CD4-positive, CD25-positive, alpha-beta regulatory T cell (primary cell): ENCODE results near the gene B4GALT2. TPM values are rescaled to one million over a fixed set of nuclear protein-coding genes. Genes with fewer than 3 reads are reported as not detected.

ENCODE experiments used
- ATAC-seq, 2 donors: fragments of 150-1000 bp; cut with Tn5 transposase; one replicate each; pipeline ENCODE4 v1.10.0; 2021; ENCODE audit warnings: low read depth in 2 of 2, moderate number of reproducible peaks in 2 of 2, moderate library complexity in 1 of 2
- DNase-seq, 3 donors: peaks; one replicate each; pipeline versions ENCODE4 v3.0.0 to v3.0.0-alpha.2; 2012 to 2022; ENCODE audit warnings: mixed read lengths in 1 of 3
- H3K27ac ChIP-seq: one replicate; pipeline ENCODE4 v1.7.0; 2013; ENCODE audit warnings: mild to moderate bottlenecking, low read length; ENCODE audit not compliant: insufficient read depth, poor library complexity, severe bottlenecking
- H3K27me3 ChIP-seq: one replicate; pipeline ENCODE4 v1.7.0; 2013; ENCODE audit warnings: low read length; ENCODE audit not compliant: control insufficient read depth, insufficient read depth
- H3K36me3 ChIP-seq: one replicate; pipeline ENCODE4 v1.7.0; 2013; ENCODE audit warnings: mild to moderate bottlenecking, low read length, moderate library complexity; ENCODE audit not compliant: control insufficient read depth, insufficient read depth
- H3K4me1 ChIP-seq: 2 replicates; pipeline ENCODE4 v1.7.0; 2013; ENCODE audit warnings: mild to moderate bottlenecking, low read length; ENCODE audit not compliant: insufficient read depth, control insufficient read depth, poor library complexity, severe bottlenecking
- H3K4me3 ChIP-seq: one replicate; pipeline ENCODE4 v1.7.0; 2013; ENCODE audit warnings: low read depth, mild to moderate bottlenecking, low read length, moderate library complexity
- H3K9me3 ChIP-seq, 2 experiments: 1 replicate in 1 of 2; 2 replicates in 1 of 2; pipeline ENCODE4 v1.7.0; 2013; ENCODE audit warnings: low read length in 2 of 2, mild to moderate bottlenecking in 1 of 2, moderate library complexity in 1 of 2; ENCODE audit not compliant: control insufficient read depth in 2 of 2
- H3K27ac Mint-ChIP-seq, 3 donors: one replicate each; pipeline ENCODE4 v1.8.0; 2020 to 2022; ENCODE audit warnings: mild to moderate bottlenecking in 3 of 3, mixed read lengths in 3 of 3, moderate library complexity in 2 of 3
- H3K27me3 Mint-ChIP-seq: one replicate; pipeline ENCODE4 v1.8.0; 2022; ENCODE audit warnings: mild to moderate bottlenecking, mixed read lengths
- H3K36me3 Mint-ChIP-seq: one replicate; pipeline ENCODE4 v1.8.0; 2020; ENCODE audit warnings: mixed read lengths
- H3K4me1 Mint-ChIP-seq, 4 donors: one replicate each; pipeline ENCODE4 v1.8.0; 2020 to 2022; ENCODE audit warnings: mixed read lengths in 4 of 4, mild to moderate bottlenecking in 1 of 4
- H3K4me3 Mint-ChIP-seq, 4 donors: one replicate each; pipeline ENCODE4 v1.8.0; 2020 to 2022; ENCODE audit warnings: mild to moderate bottlenecking in 4 of 4, mixed read lengths in 4 of 4, moderate library complexity in 3 of 4
- H3K9me3 Mint-ChIP-seq, 7 donors: one replicate each; pipeline ENCODE4 v1.8.0; 2020 to 2022; ENCODE audit warnings: mixed read lengths in 7 of 7, mild to moderate bottlenecking in 3 of 7, moderate library complexity in 2 of 7
- polyA plus RNA-seq, 4 donors: library from polyadenylated mRNA; unstranded; fragments of 300-500 nt; fragmentation: Illumina TruSeq; gene quantifications; one replicate each; pipeline ENCODE4 v1.2.3, GENCODE V29; 2021
- total RNA-seq: library from RNA; stranded (reverse); gene quantifications from one replicate; pipeline ENCODE4 v1.2.3, GENCODE V29; 2022

The B4GALT2 gene
- total and polyA plus RNA-seq, 5 donors from 2014 or later = 0.20 to 0.86 (median 0.32) TPM

DNA sequence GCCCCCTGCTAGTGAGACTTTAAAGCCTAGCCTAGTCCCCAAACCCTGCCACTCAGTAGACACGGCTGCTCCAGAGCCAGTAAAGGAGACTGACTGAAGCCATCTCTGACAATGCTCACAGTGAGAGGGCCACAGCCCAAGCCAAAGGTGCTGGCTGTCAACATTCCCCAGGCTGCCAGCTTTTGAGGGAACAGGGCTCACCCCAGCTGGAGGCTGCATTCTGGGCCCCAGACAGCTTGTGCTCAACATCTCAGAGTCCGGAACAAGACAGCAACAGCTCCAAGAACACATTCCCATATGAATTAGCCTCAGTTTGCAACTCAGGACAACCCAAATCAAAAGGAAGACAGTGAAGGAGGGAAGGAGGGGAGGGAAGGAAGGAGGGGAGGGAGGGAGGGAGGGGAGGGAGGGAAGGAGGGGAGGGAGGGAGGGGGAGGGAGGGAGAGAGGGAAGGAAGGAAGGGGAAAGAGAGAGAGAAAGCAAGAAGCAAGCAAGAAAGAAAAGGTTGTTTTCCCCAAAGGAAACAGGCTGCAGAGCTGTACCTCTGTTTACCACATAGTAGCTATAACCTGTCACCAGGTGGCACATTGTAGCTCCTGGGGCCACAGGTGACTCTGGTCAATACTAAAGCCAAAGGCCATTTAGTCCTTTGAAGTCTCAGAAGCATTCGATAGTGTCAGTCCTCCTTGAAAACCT is 40.0 kb upstream of the B4GALT2 start:
- Mint-ChIP-seq H3K4me1 (peaks cover 0 to 30% (median 12%) of the 10 kb centered on the region in 4 donors), H3K27ac (no peak overlapping the region), H3K4me3 (peak overlapping the region in 2 of 4 donors; percentile 29 to 56), H3K36me3 (peaks cover 13% of the 10 kb centered on the region), H3K9me3 (no peaks in the 10 kb centered on the region), H3K27me3 (peaks cover 22% of the 10 kb centered on the region)
- Histone ChIP-seq H3K27me3 (peaks cover 8% of the 10 kb centered on the region), H3K27ac (no peak overlapping the region), H3K9me3 (no peaks in the 10 kb centered on the region), H3K4me1 (peaks cover 12% of the 10 kb centered on the region), H3K4me3 (no peak overlapping the region), H3K36me3 (no peaks in the 10 kb centered on the region)
- DNase-seq (no peak), ATAC-seq (no peak)

DNA sequence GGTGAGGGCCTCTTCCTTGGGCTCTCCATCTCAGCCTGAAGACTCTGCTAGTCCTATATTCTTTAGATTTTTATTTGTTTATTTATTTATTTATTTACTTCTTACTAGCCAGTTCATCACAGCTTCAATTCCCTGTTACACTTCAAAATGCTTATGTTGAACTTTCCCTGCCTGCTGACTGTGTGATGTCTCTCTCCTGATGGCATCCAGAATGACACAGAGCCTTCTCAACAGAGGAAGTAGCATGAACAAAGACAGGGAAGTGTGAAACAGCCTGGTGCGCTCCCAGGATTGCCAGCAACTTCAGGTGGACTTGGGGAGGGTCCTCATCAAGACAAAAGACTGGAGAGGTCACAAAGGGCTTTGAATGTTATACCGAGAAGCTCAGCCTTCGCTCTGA is 36.6 kb upstream of the B4GALT2 start:
- H3K36me3 ChIP-seq = no peaks in the 10 kb centered on the region
- no peak overlapping the region for H3K4me3 ChIP-seq
- no peak overlapping the region for H3K27ac Mint-ChIP-seq
- DNase-seq (no peak), ATAC-seq (no peak)
- H3K4me1 Mint-ChIP-seq = peaks cover 5 to 43% (median 18%) of the 10 kb centered on the region in 4 donors
- H3K36me3 Mint-ChIP-seq = peaks cover 13% of the 10 kb centered on the region
- no peaks in the 10 kb centered on the region for H3K27me3 Mint-ChIP-seq
- H3K4me1 ChIP-seq = peaks cover 18% of the 10 kb centered on the region
- no peaks in the 10 kb centered on the region for H3K9me3 ChIP-seq
- no peaks in the 10 kb centered on the region for H3K27me3 ChIP-seq
- H3K9me3 Mint-ChIP-seq = no peaks in the 10 kb centered on the region
- peak overlapping the region in 2 of 4 donors; percentile 4 to 57 for H3K4me3 Mint-ChIP-seq
- no peak overlapping the region for H3K27ac ChIP-seq

DNA sequence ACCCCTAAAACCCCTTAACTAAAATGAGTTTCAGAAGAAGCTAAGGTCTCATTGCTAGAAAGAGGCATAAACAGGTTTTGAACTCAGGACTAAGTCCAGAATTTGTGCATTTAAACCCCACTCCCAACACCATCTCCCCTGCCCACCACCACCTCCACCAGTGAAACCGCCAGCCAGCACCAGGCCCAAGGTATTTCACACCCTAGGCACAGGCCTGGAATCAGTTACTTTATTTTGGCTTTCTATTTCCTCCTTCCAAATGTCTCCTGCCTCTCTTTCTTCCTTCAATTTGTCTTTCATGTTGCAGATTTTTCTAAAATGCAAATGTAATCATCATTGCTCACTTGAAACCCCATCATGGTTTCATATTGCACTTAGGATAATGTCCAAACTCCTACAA is 34.1 kb upstream of the B4GALT2 start:
- Histone ChIP-seq H3K36me3 (no peaks in the 10 kb centered on the region), H3K4me3 (no peak overlapping the region), H3K4me1 (peaks cover 26% of the 10 kb centered on the region), H3K27me3 (no peaks in the 10 kb centered on the region), H3K9me3 (no peaks in the 10 kb centered on the region), H3K27ac (no peak overlapping the region)
- Mint-ChIP-seq H3K36me3 (peaks cover 4% of the 10 kb centered on the region), H3K9me3 (no peaks in the 10 kb centered on the region), H3K4me3 (peak overlapping the region; percentile 63 to 95 (median 90)), H3K4me1 (peaks cover 5 to 53% (median 25%) of the 10 kb centered on the region in 4 donors), H3K27me3 (no peaks in the 10 kb centered on the region), H3K27ac (peak overlapping the region in 1 of 3 donors; percentile 92)
- DNase-seq (no peak), ATAC-seq (no peak)

DNA sequence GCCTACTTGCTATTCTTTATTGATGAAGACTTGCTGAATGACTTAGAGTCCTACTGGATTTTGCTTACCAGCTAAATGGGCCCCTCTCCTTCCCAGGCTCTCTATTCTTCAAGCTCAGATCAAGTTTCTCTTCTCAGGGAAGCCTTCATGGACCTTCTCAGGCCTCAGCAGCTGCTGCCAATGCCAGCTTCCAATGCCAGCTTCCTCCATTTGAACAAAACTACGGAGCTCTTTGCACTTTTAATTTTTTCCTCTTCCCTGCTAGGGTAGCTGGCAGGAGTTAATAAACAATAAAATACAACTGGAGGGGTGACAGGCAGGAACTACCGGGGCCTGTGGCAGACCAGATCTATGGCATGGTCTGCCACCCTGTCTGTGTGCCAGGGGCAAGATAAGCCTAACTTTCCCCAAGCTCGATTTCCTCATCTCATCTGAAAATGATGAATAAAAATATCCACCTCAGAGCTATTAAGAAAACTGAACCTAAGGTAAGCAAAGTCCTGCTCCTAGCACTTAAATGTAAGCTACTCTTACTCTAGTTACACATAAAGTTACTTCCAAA is 33.3 kb upstream of the B4GALT2 start:
- Mint-ChIP-seq H3K9me3 (no peaks in the 10 kb centered on the region), H3K4me1 (peaks cover 5 to 59% (median 32%) of the 10 kb centered on the region in 4 donors), H3K27ac (peak overlapping the region; percentile 92 to 96 (median 93)), H3K36me3 (peaks cover 7% of the 10 kb centered on the region), H3K27me3 (no peaks in the 10 kb centered on the region), H3K4me3 (peak overlapping the region; percentile 88 to 97 (median 93))
- H3K27ac ChIP-seq = peak overlapping the region; percentile 93
- peak overlapping the region; percentile 73 for H3K4me3 ChIP-seq
- DNase-seq (no peak), ATAC-seq (no peak)
- H3K36me3 ChIP-seq = peaks cover 6% of the 10 kb centered on the region
- no peaks in the 10 kb centered on the region for H3K9me3 ChIP-seq
- no peaks in the 10 kb centered on the region for H3K27me3 ChIP-seq
- H3K4me1 ChIP-seq = peaks cover 26% of the 10 kb centered on the region

DNA sequence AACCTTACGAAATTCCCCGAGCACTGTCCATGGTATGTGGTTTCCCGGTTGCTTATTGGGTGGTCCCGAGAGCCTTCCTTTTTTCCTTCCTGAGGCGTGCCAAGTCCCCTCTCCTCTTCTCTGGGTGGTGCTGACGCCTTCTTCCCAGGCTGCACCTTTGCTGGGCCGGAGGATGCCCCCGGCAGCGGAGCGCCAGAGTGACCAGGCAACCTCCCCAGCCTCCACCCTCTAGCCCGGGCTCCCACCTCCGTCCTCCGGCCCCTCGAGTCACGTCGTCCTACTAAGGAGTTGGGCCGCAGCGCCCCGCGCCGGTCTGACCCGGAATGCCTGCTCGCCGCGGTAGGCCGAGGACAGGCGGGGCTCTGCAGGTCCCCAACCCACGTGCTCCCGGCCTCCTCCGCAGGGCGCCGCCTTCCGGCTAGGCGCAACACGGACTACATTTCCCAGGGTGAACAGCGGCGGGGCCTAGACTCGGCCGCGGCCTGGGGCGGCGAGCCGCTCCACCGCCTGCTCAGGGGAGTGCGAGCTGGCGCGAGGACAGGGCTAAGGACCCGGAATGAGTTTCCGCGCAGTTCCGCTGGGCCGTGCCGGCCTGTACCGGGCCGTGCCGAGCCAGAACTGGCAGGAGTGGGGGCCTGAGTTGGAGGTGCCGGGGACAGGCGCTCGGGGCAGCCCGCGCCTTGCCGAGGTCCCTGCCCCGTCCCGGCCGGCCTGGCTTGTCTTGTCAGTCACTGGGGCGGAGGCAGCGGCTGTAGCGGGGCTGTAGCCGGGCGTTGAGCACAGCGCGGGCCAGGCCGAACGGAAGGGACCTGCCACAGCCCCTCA is 32.6 kb upstream of the B4GALT2 start, which contains the start of gene IPO13:
IPO13 (plus strand) TSS at position 715 of the 825 bp plus-strand sequence. CDS start 651 bp downstream, outside the sequence.
- Mint-ChIP-seq H3K9me3 (no peaks in the 10 kb centered on the region), H3K27ac (peak within 1 kb of the TSS; percentile 92 to 97 (median 93)), H3K4me1 (peaks cover 5 to 66% (median 37%) of the 10 kb centered on the region in 4 donors), H3K27me3 (no peaks in the 10 kb centered on the region), H3K36me3 (peaks cover 14% of the 10 kb centered on the region), H3K4me3 (peak within 1 kb of the TSS; percentile 88 to 97 (median 93))
- Histone ChIP-seq H3K4me3 (peak within 1 kb of the TSS; percentile 73), H3K36me3 (peaks cover 6% of the 10 kb centered on the region), H3K9me3 (no peaks in the 10 kb centered on the region), H3K27ac (peak within 1 kb of the TSS; percentile 93), H3K27me3 (no peaks in the 10 kb centered on the region), H3K4me1 (peaks cover 26% of the 10 kb centered on the region)
- DNase-seq (peak; percentile 90 to 98 (median 96)), ATAC-seq (peak; percentile 97 to 98)

DNA sequence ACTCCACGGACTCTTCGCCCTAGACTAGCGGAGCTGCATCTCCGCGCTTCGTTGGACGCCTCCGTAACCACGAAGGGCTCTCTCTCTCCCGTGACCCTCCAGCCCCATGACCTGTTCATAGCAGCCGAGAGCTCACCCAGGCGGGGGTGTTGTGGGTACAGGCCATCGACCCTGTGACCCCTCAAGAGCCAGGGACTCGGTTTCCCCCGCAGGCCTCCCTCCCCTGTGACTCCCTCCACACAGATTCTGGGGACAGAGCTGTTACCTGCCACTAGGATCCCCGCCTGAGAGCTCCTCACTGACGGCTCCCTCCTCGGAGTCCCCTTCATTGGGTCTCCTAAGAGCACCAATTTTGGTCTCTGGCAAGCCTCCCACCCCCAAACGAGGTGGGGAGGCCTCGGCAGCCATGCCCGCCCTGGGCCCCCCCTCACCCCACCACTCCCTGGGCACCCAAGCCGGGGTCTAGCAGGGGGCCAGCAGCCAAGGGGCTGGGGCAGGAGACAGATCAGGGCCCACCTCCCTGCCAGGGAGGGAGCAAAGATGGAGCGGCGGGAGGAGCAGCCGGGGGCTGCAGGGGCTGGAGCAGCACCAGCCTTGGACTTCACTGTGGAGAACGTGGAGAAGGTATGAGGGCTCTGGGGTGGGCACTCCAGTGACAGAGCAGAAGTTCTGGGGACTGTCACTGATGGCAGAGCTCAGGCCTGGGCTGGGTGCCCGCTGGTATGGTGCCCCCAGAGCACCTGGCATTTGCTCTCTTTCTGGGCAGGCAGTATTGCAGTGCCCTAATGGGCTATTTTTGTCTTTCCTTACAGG is 31.7 kb upstream of the B4GALT2 start:
- no peaks in the 10 kb centered on the region for H3K27me3 ChIP-seq
- Mint-ChIP-seq H3K9me3 (no peaks in the 10 kb centered on the region), H3K36me3 (peaks cover 16% of the 10 kb centered on the region), H3K4me1 (peaks cover 5 to 66% (median 38%) of the 10 kb centered on the region in 4 donors), H3K4me3 (peak overlapping the region; percentile 88 to 97 (median 93)), H3K27ac (peak overlapping the region; percentile 92 to 97 (median 93)), H3K27me3 (no peaks in the 10 kb centered on the region)
- H3K4me3 ChIP-seq = peak overlapping the region; percentile 70
- H3K27ac ChIP-seq = peak overlapping the region; percentile 93
- DNase-seq (no peak), ATAC-seq (no peak)
- H3K36me3 ChIP-seq = peaks cover 6% of the 10 kb centered on the region
- no peaks in the 10 kb centered on the region for H3K9me3 ChIP-seq
- H3K4me1 ChIP-seq = peaks cover 26% of the 10 kb centered on the region

DNA sequence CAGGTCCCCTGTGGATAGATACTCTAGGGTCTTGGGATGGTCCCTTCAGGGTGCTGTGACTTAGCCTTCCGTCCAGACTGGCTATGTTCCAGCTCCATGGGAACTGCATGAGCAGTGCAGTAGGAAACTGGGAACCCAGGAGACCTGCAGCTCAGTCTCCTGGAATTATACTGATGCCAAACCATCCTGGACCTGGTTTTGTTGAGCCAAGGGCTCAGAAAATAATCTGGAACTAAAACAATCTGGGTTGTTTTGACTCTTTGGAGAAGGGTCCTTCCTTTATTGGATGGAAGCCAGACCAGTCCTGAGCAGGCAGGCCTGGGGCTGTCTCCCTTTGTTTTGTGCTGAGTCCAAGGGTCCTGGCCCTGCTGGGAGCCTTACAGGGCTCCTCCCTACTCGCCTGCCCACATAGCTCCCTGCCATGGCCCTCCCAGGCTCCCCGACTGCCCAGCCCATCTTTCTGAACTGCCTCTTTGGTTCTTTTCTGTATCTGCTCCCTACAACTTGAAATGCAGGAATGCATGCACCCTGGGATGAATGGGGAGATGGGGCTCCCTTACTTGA is 31.1 kb upstream of the B4GALT2 start:
- peaks cover 16% of the 10 kb centered on the region for H3K36me3 Mint-ChIP-seq
- Histone ChIP-seq H3K27ac (no peak overlapping the region), H3K9me3 (no peaks in the 10 kb centered on the region), H3K4me1 (peaks cover 26% of the 10 kb centered on the region), H3K4me3 (peak overlapping the region; percentile 24), H3K36me3 (peaks cover 6% of the 10 kb centered on the region), H3K27me3 (no peaks in the 10 kb centered on the region)
- no peaks in the 10 kb centered on the region for H3K27me3 Mint-ChIP-seq
- DNase-seq (no peak), ATAC-seq (no peak)
- H3K27ac Mint-ChIP-seq = peak overlapping the region in 2 of 3 donors; percentile 73 to 92
- peaks cover 5 to 62% (median 37%) of the 10 kb centered on the region in 4 donors for H3K4me1 Mint-ChIP-seq
- H3K9me3 Mint-ChIP-seq = no peaks in the 10 kb centered on the region
- H3K4me3 Mint-ChIP-seq = peak overlapping the region; percentile 86 to 95 (median 90)
